GM12878 (cell line): ENCODE measurements around the gene SLC22A31. TPM values are rescaled to one million over a fixed set of nuclear protein-coding genes. Genes with fewer than 3 reads are reported as not detected.

Experiments
- ATAC-seq: fragments of 200-7000 bp; cut with Tn5 transposase; 3 replicates; pipeline ENCODE4 v1.9.1; 2020; ENCODE audit warnings: mild to moderate bottlenecking, moderate library complexity
- BruUV-seq: library from RNA; stranded (reverse); fragments of 400-500 nt; replicated peaks from 2 replicates; lab custom pipeline; 2021; lab: Mats Ljungman, UMichigan
- CTCF ChIA-PET: fragments of 300-600 bp; sonication (Branson Sonifier 250); formaldehyde crosslinking; extraction: SDS; loops from one replicate; lab custom pipeline; 2021; ENCODE audit warnings: inconsistent platforms; lab: Yijun Ruan, JAX
- POLR2A ChIA-PET: fragments of 350-600 bp; formaldehyde crosslinking; extraction: SDS; loops from one replicate; lab custom pipeline; 2021; ENCODE audit warnings: inconsistent platforms; lab: Charles Lee
- RAD21 ChIA-PET: fragments of 300-600 bp; sonication (Branson Sonifier 250); formaldehyde crosslinking; loops from one replicate; lab custom pipeline; 2023; ENCODE audit warnings: antibody characterized with exemption; ENCODE audit not compliant: unreplicated experiment; lab: Charles Lee
- SMC1A ChIA-PET: fragments of 300-600 bp; sonication (Branson Sonifier 250); formaldehyde crosslinking; loops from one replicate; lab custom pipeline; 2023; ENCODE audit not compliant: unreplicated experiment, uncharacterized antibody; lab: Charles Lee
- DNase-seq: peaks from one replicate; pipeline ENCODE4 v3.0.0-alpha.2; 2011; ENCODE audit warnings: low read depth, low spot score
- FAIRE-seq: peaks from 3 replicates; lab custom pipeline; 2011; peaks lifted over from hg19 to GRCh38; lab: Jason Lieb, UNC
- H2AFZ ChIP-seq: 2 replicates; pipeline ENCODE4 v1.6.0; 2011; ENCODE audit warnings: low read depth, low read length, control low read depth; ENCODE audit not compliant: control insufficient read depth
- H3K27ac ChIP-seq: 2 replicates; pipeline ENCODE4 v1.5.1; 2011; ENCODE audit warnings: control low read depth; ENCODE audit not compliant: control insufficient read depth, insufficient read depth
- H3K27me3 ChIP-seq, 2 experiments: replicated peaks in 1 of 2; 2 replicates each; pipeline versions ENCODE4 v1.6.0 to v1.6.1; 2011; ENCODE audit warnings: low read length in 1 of 2; ENCODE audit not compliant: control insufficient read depth in 2 of 2, insufficient read depth in 2 of 2
- H3K36me3 ChIP-seq, 2 experiments: 2 replicates each; pipeline ENCODE4 v1.5.1; 2011; ENCODE audit warnings: low read length in 1 of 2; ENCODE audit not compliant: control insufficient read depth in 2 of 2, insufficient read depth in 2 of 2
- H3K4me1 ChIP-seq: 2 replicates; pipeline ENCODE4 v1.6.1; 2011; ENCODE audit warnings: mild to moderate bottlenecking, low read length, moderate library complexity, mixed read lengths; ENCODE audit not compliant: control insufficient read depth, insufficient read depth
- H3K4me2 ChIP-seq: 2 replicates; pipeline ENCODE4 v1.6.0; 2011; ENCODE audit warnings: control low read depth; ENCODE audit not compliant: control insufficient read depth, insufficient read depth
- H3K4me3 ChIP-seq: fragments of 200-600 bp; sonication (generic); 2 replicates; pipeline ENCODE4 v1.5.1; 2016
- H3K79me2 ChIP-seq: 2 replicates; pipeline ENCODE4 v1.6.0; 2011; ENCODE audit warnings: low read length; ENCODE audit not compliant: control insufficient read depth, insufficient read depth
- H3K9ac ChIP-seq: 2 replicates; pipeline ENCODE4 v1.8.0; 2011; ENCODE audit warnings: low read length, control low read depth, mixed read lengths; ENCODE audit not compliant: control insufficient read depth, insufficient read depth
- H3K9me3 ChIP-seq: replicated peaks from 3 replicates; pipeline ENCODE4 v1.5.1; 2011; ENCODE audit warnings: mild to moderate bottlenecking, low read length; ENCODE audit not compliant: control insufficient read depth, insufficient read depth
- H4K20me1 ChIP-seq: 2 replicates; pipeline ENCODE4 v1.6.0; 2011; ENCODE audit not compliant: control insufficient read depth, insufficient read depth
- BHLHE40 ChIP-seq, 2 experiments: fragments of 450-650 bp in 1 of 2; IDR thresholded peaks; 2 replicates each; pipeline ENCODE4 v1.6.1; 2011 to 2017; ENCODE audit warnings: low read depth in 2 of 2, borderline replicate concordance in 1 of 2, improper control_type of control experiment in 1 of 2, low read length in 1 of 2, mild to moderate bottlenecking in 1 of 2
- ELK1 ChIP-seq: IDR thresholded peaks from 2 replicates; pipeline ENCODE4 v1.6.1; 2012; ENCODE audit warnings: low read depth, low read length, improper control_type of control experiment
- ESRRA ChIP-seq: IDR thresholded peaks from 2 replicates; pipeline ENCODE4 v1.6.1; 2012; ENCODE audit warnings: mild to moderate bottlenecking, low read length, improper control_type of control experiment
- FOS ChIP-seq: IDR thresholded peaks from 3 replicates; pipeline ENCODE4 v1.6.1; 2011; ENCODE audit warnings: borderline replicate concordance; ENCODE audit not compliant: insufficient read length; ENCODE audit errors: extremely low read depth
- MTA3 ChIP-seq: IDR thresholded peaks from 2 replicates; pipeline ENCODE4 v1.6.1; 2012; ENCODE audit warnings: low read length, inconsistent platforms, borderline replicate concordance
- PAX8 ChIP-seq: fragments of 450-650 bp; IDR thresholded peaks from 2 replicates; pipeline ENCODE4 v1.6.1; 2017; ENCODE audit warnings: mild to moderate bottlenecking, moderate library complexity
- POLR2A ChIP-seq: IDR thresholded peaks from 2 replicates; pipeline ENCODE4 v1.6.1; 2011; ENCODE audit warnings: low read depth, mild to moderate bottlenecking, low read length
- POU2F2 ChIP-seq: IDR thresholded peaks from 3 replicates; pipeline ENCODE4 v1.6.1; 2011; ENCODE audit warnings: low read depth, mild to moderate bottlenecking, low read length, borderline replicate concordance
- SREBF2 ChIP-seq: IDR thresholded peaks from 2 replicates; pipeline ENCODE4 v1.6.1; 2012; ENCODE audit warnings: mild to moderate bottlenecking, low read length
- TCF12 ChIP-seq: IDR thresholded peaks from 2 replicates; pipeline ENCODE4 v1.6.1; 2011; ENCODE audit warnings: low read depth, mild to moderate bottlenecking, low read length
- WRNIP1 ChIP-seq: IDR thresholded peaks from 2 replicates; pipeline ENCODE4 v1.6.1; 2011; ENCODE audit warnings: low read depth, low read length, improper control_type of control experiment, borderline replicate concordance
- WGBS: methylation state at CpG from one replicate; pipeline ENCODE4 v1.1.6; 2016; ENCODE audit warnings: low lambda C conversion rate; ENCODE audit not compliant: insufficient replicate concordance, insufficient coverage; ENCODE audit errors: missing lambda C conversion rate; 5-methylcytosine and 5-hydroxymethylcytosine counted together
- in situ Hi-C: fragments of 300-500 bp; cut with MboI; formaldehyde crosslinking; loops from 9 replicates; pipeline ENCODE4 v1.14.3; 2018; ENCODE audit warnings: mixed read lengths
- intact Hi-C: fragments of 100-400 bp; cut with micrococcal nuclease; formaldehyde crosslinking; loops from one replicate; pipeline ENCODE4 v1.14.2; 2022; ENCODE audit not compliant: unreplicated experiment
- polyA plus RNA-seq, 11 experiments: library from polyadenylated mRNA; depleted of rRNA in 4 of 11; unstranded in 6 of 11; stranded (reverse) in 5 of 11; fragments of >200 nt; fragmentation: Nextera tagmentation in 4 of 11; fragmentation: Illumina TruSeq in 1 of 11; extraction: Ambion mirVana in 4 of 11; extraction: Trizol in 1 of 11; gene quantifications; 1 replicate in 1 of 11; 2 replicates in 10 of 11; pipeline versions ENCODE4 v1.2.1 to v1.2.3, GENCODE V29; 2011 to 2016; ENCODE audit warnings: inconsistent platforms in 2 of 11, missing spikeins in 2 of 11, low read depth in 1 of 11
- total RNA-seq, 4 experiments: library from RNA; depleted of rRNA in 3 of 4; stranded (reverse); fragments of >200 nt in 3 of 4; fragmentation: Illumina TruSeq in 1 of 4; extraction: Trizol in 1 of 4; gene quantifications; 2 replicates each; pipeline versions ENCODE4 v1.2.1 to v1.2.3, GENCODE V29; 2013 to 2021

The SLC22A31 gene
- total and polyA plus RNA-seq, 10 of the 15 experiments (the other 5 are each of a cell fraction or from before 2014, with no cell fraction given): 0.13 to 0.24 (median 0.23) TPM; not detected in 7

- RAD21 ChIA-PET: no interaction called here
- H3K4me2 ChIP-seq: no peak overlapping the region
- POLR2A ChIA-PET: no interaction called here
- BruUV-seq: no TSS peak
- ATAC-seq: peak; percentile 17
- H3K9ac ChIP-seq: no peak overlapping the region
- no peak for DNase-seq
- no peaks in the 10 kb centered on the region for H4K20me1 ChIP-seq
- in situ Hi-C loops (no loop called here), intact Hi-C loops (no loop called here)
- H2AFZ ChIP-seq: no peak overlapping the region
- no peak overlapping the region for H3K27ac ChIP-seq
- no peak overlapping the region for H3K4me3 ChIP-seq
- no peak for FAIRE-seq
- TF ChIP-seq PAX8: no peak
- TF ChIP-seq ELK1: no peak
- TF ChIP-seq BHLHE40 (IDR thresholded peaks at IDR 0.05; ENCODE audit: borderline replicate concordance in 1 of 2, low read depth in 2 of 2, low read length in 1 of 2): peak in 1 of 2 experiments; percentile 34; a peak in 1 of 4 replicates
- peaks cover 0 to 2% of the 10 kb centered on the region in 2 experiments; a peak in 2 of 4 replicates for H3K36me3 ChIP-seq
- H3K27me3 ChIP-seq: no peaks in the 10 kb centered on the region
- H3K79me2 ChIP-seq: no peaks in the 10 kb centered on the region
- no peaks in the 10 kb centered on the region for H3K4me1 ChIP-seq
- SMC1A ChIA-PET: no interaction called here
- 41% methylated on average over 24 of the region's 24 CpGs for WGBS
- CTCF ChIA-PET: no interaction called here
- no peaks in the 10 kb centered on the region; the same call in 2 of the 3 replicates for H3K9me3 ChIP-seq
These were observed 45.8 kb downstream of the SLC22A31 start for GRCh38 chr16:89154390-89155183.

- no peak for TF ChIP-seq TCF12
- no peak for TF ChIP-seq ESRRA
- no peak for TF ChIP-seq FOS
- TF ChIP-seq WRNIP1: no peak
- TF ChIP-seq SREBF2: no peak
- no peak for TF ChIP-seq MTA3
- 0 out of 2 replicates have a peak, but pooled peaks have one; percentile 22 for TF ChIP-seq POLR2A
- no peak for TF ChIP-seq POU2F2
- TF ChIP-seq, all 136 proteins: peak for 1
- CTCF ChIA-PET: no interaction called here
- DNase-seq (no peak), FAIRE-seq (no peak), ATAC-seq (no peak; the same call in 2 of the 3 replicates)
- no peaks in the 10 kb centered on the region for H3K4me1 ChIP-seq
- SMC1A ChIA-PET: no interaction called here
- no peak overlapping the region for H2AFZ ChIP-seq
- H3K27ac ChIP-seq: no peak overlapping the region
- RAD21 ChIA-PET: no interaction called here
- WGBS: 90% methylated on average over 19 of the region's 19 CpGs
- H4K20me1 ChIP-seq: no peaks in the 10 kb centered on the region
- H3K4me2 ChIP-seq: no peak overlapping the region
- H3K79me2 ChIP-seq: no peaks in the 10 kb centered on the region
- peaks cover 4% of the 10 kb centered on the region; the same call in 1 of the 3 replicates for H3K9me3 ChIP-seq
- intact Hi-C loops: no loop called here
- in situ Hi-C loops: no loop called here
- BruUV-seq: no TSS peak
- H3K27me3 ChIP-seq: no peaks in the 10 kb centered on the region
- POLR2A ChIA-PET: no interaction called here
- peaks cover 0 to 2% of the 10 kb centered on the region in 2 experiments; a peak in 2 of 4 replicates for H3K36me3 ChIP-seq
- H3K4me3 ChIP-seq: no peak overlapping the region
- H3K9ac ChIP-seq: no peak overlapping the region
These were observed 46.5 kb downstream of the SLC22A31 start for GRCh38 chr16:89153848-89154271.
